WTC11 (cell line): ENCODE data around the gene TBC1D23.

Experiments
- CREB1 ChIP-seq: sonication (generic); formaldehyde crosslinking; IDR thresholded peaks from 2 replicates; pipeline ENCODE4 v1.8.0; 2023; ENCODE audit warnings: mild to moderate bottlenecking, missing genetic modification reagents
- CTCF ChIP-seq: fragments of 200-600 bp; IDR thresholded peaks from 2 replicates; pipeline ENCODE4 v1.8.0; 2022; ENCODE audit warnings: antibody characterized with exemption
- ETV6 ChIP-seq: sonication (generic); formaldehyde crosslinking; IDR thresholded peaks from 2 replicates; pipeline ENCODE4 v1.8.1; 2022; ENCODE audit warnings: mild to moderate bottlenecking, missing genetic modification reagents

- TF ChIP-seq CTCF (no peak), CREB1 (CRISPR knock-in tag) (no peak), ETV6 (CRISPR knock-in tag) (no peak)
Observed at GRCh38 chr3:100226712-100227429, 33.9 kb upstream of the TBC1D23 start.
